Esophagus squamous epithelium (tissue), 4 donors: Measurements from ENCODE around the gene SMC2.

Experiments used
- POLR2A ChIP-seq, 4 donors: fragments of 450-650 bp; IDR thresholded peaks; one replicate each; pipeline ENCODE4 v1.6.1; 2017; ENCODE audit warnings: antibody characterized with exemption in 4 of 4, mild to moderate bottlenecking in 4 of 4, moderate library complexity in 3 of 4
- TF ChIP-seq, protein P1 (sequence below), 6 experiments: fragments of 450-650 bp in 4 of 6; fragments of 200-600 bp in 2 of 6; sonication (generic) in 2 of 6; IDR thresholded peaks; one replicate each; pipeline ENCODE4 v1.5.1; 2016 to 2019; ENCODE audit warnings: antibody characterized with exemption in 6 of 6, mild to moderate bottlenecking in 4 of 6, moderate library complexity in 4 of 6

DNA sequence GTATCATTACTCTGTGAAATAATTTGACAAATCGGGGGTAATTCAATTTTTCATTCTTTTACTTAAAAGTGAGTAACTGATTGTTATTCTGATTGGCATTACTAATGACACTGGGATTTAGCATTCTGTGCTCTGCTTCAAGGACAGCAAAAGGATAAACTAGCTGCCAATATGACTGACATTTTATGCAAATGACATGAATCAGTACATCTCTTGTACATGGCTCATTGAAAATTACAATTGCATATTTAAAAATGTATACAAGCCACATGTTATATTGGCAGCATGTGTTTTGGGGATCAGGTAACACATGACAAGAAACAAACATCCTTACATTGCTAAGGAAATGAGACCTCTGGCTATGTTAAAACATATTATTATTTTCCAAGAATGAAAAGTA is 79.0 kb downstream of the SMC2 start:
- TF ChIP-seq, protein P1, sequence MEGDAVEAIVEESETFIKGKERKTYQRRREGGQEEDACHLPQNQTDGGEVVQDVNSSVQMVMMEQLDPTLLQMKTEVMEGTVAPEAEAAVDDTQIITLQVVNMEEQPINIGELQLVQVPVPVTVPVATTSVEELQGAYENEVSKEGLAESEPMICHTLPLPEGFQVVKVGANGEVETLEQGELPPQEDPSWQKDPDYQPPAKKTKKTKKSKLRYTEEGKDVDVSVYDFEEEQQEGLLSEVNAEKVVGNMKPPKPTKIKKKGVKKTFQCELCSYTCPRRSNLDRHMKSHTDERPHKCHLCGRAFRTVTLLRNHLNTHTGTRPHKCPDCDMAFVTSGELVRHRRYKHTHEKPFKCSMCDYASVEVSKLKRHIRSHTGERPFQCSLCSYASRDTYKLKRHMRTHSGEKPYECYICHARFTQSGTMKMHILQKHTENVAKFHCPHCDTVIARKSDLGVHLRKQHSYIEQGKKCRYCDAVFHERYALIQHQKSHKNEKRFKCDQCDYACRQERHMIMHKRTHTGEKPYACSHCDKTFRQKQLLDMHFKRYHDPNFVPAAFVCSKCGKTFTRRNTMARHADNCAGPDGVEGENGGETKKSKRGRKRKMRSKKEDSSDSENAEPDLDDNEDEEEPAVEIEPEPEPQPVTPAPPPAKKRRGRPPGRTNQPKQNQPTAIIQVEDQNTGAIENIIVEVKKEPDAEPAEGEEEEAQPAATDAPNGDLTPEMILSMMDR (IDR thresholded peaks at IDR 0.05): no peak
- TF ChIP-seq POLR2A (IDR thresholded peaks at IDR 0.05): no peak
